RWPE1 (cell line): ENCODE data around the gene SHLD3.
"Not testable (repeated sequence)": the region's sequence is repeated elsewhere in the genome, so short reads cannot be mapped to it uniquely, and the experiment has no call there.

Source experiments
- CTCF ChIA-PET: fragments of 350-600 bp; sonication (Branson Sonifier 250); formaldehyde crosslinking; extraction: SDS; loops from one replicate; lab custom pipeline; 2021; lab: Yijun Ruan, JAX
- POLR2A ChIA-PET: fragments of 400-600 bp; formaldehyde crosslinking; extraction: SDS; loops from one replicate; lab custom pipeline; 2020; ENCODE audit warnings: antibody characterized with exemption; ENCODE audit not compliant: low non-redundant PET; lab: Yijun Ruan, JAX
- DNase-seq: peaks from one replicate; pipeline ENCODE4 v3.0.0; 2012; ENCODE audit warnings: low spot score
- H3K27ac ChIP-seq: fragments of 450-650 bp; 2 replicates; pipeline ENCODE4 v1.5.1; 2017
- TF ChIP-seq, protein P1 (sequence below): fragments of 450-650 bp; conservative IDR thresholded peaks from 2 replicates; pipeline ENCODE4 v1.5.1; 2017; ENCODE audit warnings: low read depth, mild to moderate bottlenecking

The SHLD3 gene

DNA sequence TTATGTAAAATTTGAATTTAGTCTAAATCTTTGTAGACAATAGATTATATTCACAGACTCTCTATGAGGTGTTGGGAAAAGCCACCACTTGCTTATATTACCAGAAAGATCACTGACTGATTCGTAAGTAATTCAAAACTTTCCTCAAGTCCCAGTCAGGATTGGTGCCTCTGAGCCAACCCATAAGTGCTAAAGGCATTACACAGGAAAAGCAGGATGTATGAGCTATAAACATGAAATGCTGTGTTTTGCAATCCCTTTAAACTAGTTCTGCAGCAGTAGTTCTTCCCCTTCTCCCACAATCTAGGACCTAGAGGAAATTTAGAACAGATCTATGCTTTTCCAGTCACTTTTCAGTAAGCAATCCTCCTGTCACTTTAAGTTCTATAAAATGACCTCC is 48.0 kb downstream of the SHLD3 start:
- ChIA-PET POLR2A (no interaction called here), CTCF (interaction anchor here (0.6 to 1.2 kb wide), 3 partner anchors 9 to 23 kb away, joined by 3 to 4 read pairs (median 3); no protein-coding TSS in a partner anchor)
- DNase-seq = no peak
- TF ChIP-seq, protein P1, sequence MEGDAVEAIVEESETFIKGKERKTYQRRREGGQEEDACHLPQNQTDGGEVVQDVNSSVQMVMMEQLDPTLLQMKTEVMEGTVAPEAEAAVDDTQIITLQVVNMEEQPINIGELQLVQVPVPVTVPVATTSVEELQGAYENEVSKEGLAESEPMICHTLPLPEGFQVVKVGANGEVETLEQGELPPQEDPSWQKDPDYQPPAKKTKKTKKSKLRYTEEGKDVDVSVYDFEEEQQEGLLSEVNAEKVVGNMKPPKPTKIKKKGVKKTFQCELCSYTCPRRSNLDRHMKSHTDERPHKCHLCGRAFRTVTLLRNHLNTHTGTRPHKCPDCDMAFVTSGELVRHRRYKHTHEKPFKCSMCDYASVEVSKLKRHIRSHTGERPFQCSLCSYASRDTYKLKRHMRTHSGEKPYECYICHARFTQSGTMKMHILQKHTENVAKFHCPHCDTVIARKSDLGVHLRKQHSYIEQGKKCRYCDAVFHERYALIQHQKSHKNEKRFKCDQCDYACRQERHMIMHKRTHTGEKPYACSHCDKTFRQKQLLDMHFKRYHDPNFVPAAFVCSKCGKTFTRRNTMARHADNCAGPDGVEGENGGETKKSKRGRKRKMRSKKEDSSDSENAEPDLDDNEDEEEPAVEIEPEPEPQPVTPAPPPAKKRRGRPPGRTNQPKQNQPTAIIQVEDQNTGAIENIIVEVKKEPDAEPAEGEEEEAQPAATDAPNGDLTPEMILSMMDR = no peak
- H3K27ac ChIP-seq = no peak overlapping the region

DNA sequence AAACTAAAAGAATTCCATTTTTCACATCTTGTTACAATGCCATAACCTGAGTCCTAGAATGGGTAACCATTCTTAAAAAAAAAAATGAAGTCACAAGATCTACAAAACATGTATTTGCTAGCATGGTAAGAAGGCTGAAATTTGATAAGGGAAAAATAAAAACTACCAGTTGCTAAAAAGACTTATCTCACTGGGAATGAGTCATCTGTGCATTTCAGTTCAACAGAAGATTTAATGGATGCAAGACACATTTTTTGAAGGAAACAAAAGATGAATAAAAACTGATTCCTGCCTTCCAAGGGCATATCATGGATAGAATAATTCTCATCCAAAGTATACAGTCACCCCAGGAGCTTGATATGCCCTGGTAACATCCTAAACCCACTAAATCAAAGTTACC is 49.9 kb downstream of the SHLD3 start:
- ChIA-PET CTCF (interaction anchor here (1.1 kb wide), 1 partner anchor 9 kb away, joined by 4 read pairs; no protein-coding TSS in a partner anchor), POLR2A (no interaction called here)
- no peak overlapping the region for H3K27ac ChIP-seq
- no peak for DNase-seq
- TF ChIP-seq, protein P1 = no peak

DNA sequence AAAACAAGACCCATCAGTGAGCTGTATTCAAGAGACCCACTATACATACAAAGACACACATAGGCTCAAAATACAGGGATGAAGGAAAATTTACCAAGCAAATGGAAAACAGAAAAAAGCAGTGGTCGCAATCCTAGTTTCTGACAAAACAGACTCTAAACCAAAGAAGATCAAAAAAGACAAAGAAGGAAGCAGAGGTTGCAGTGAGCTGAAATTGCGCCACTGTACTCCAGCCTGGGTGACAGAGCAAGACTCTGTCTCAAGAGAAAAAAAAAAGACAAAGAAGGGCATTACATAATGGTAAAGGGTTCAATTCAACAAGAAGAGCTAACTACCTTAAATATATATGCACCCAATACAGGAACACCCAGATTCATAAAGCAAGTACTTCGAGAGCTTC is 51.2 kb downstream of the SHLD3 start:
- CTCF ChIA-PET, DNase-seq, H3K27ac ChIP-seq, POLR2A ChIA-PET: not testable (repeated sequence)
